ENCODE measurements around the gene PPEF2. TPM values are rescaled to one million over a fixed set of nuclear protein-coding genes. Genes with fewer than 3 reads are reported as not detected.

PPEF2 gene
- polyA plus RNA-seq, 1 donor from 2014 or later, result not detected

GRCh38 chr4:75831856-75832405 lies 70.3 kb downstream of the PPEF2 start:
- no peaks in the 10 kb centered on the region for H3K36me3 Mint-ChIP-seq
- H3K27me3 Mint-ChIP-seq, result no peaks in the 10 kb centered on the region
- H3K4me3 Mint-ChIP-seq, result no peak overlapping the region
- H3K9me3 Mint-ChIP-seq, result peaks cover 0 to 6% (median 0%) of the 10 kb centered on the region in 3 donors
- H3K27ac Mint-ChIP-seq, result no peak overlapping the region
- H3K4me1 Mint-ChIP-seq, result peaks cover 0 to 6% (median 0%) of the 10 kb centered on the region in 3 donors

GRCh38 chr4:75830906-75831305 lies 71.3 kb downstream of the PPEF2 start:
- no peak overlapping the region for H3K27ac Mint-ChIP-seq
- H3K4me3 Mint-ChIP-seq, result no peak overlapping the region
- peaks cover 0 to 6% (median 0%) of the 10 kb centered on the region in 3 donors for H3K9me3 Mint-ChIP-seq
- no peaks in the 10 kb centered on the region for H3K27me3 Mint-ChIP-seq
- no peaks in the 10 kb centered on the region for H3K36me3 Mint-ChIP-seq
- peaks cover 0 to 6% (median 0%) of the 10 kb centered on the region in 3 donors for H3K4me1 Mint-ChIP-seq

- Mint-ChIP-seq H3K27me3 (no peaks in the 10 kb centered on the region), H3K36me3 (no peaks in the 10 kb centered on the region), H3K27ac (no peak overlapping the region), H3K4me3 (no peak overlapping the region), H3K4me1 (no peaks in the 10 kb centered on the region), H3K9me3 (no peaks in the 10 kb centered on the region)
Measured at GRCh38 chr4:75823812-75824211, 78.4 kb downstream of the PPEF2 start.

GRCh38 chr4:75822416-75822815 lies 79.8 kb downstream of the PPEF2 start:
- no peak overlapping the region for H3K27ac Mint-ChIP-seq
- no peaks in the 10 kb centered on the region for H3K27me3 Mint-ChIP-seq
- H3K9me3 Mint-ChIP-seq, result no peaks in the 10 kb centered on the region

GRCh38 chr4:75821966-75822365 lies 80.3 kb downstream of the PPEF2 start:
- Mint-ChIP-seq H3K27ac (no peak overlapping the region), H3K36me3 (no peaks in the 10 kb centered on the region), H3K4me1 (no peaks in the 10 kb centered on the region), H3K27me3 (no peaks in the 10 kb centered on the region), H3K4me3 (no peak overlapping the region), H3K9me3 (no peaks in the 10 kb centered on the region)

More at GRCh38 chr4:75822416-75822815, 79.8 kb downstream of the PPEF2 start:
- H3K4me3 Mint-ChIP-seq, result no peak overlapping the region
- H3K36me3 Mint-ChIP-seq, result no peaks in the 10 kb centered on the region
- H3K4me1 Mint-ChIP-seq, result no peaks in the 10 kb centered on the region

- Mint-ChIP-seq H3K27me3 (no peaks in the 10 kb centered on the region), H3K9me3 (no peaks in the 10 kb centered on the region), H3K27ac (no peak overlapping the region), H3K4me3 (no peak overlapping the region), H3K4me1 (no peaks in the 10 kb centered on the region), H3K36me3 (peaks cover under 1% of the 10 kb centered on the region)
Measured at GRCh38 chr4:75821216-75821615, 81.0 kb downstream of the PPEF2 start.

- Mint-ChIP-seq H3K9me3 (no peaks in the 10 kb centered on the region), H3K4me1 (no peaks in the 10 kb centered on the region), H3K4me3 (no peak overlapping the region), H3K27ac (no peak overlapping the region), H3K27me3 (no peaks in the 10 kb centered on the region), H3K36me3 (peaks cover 2% of the 10 kb centered on the region)
Measured at GRCh38 chr4:75820676-75821075, 81.6 kb downstream of the PPEF2 start.

GRCh38 chr4:75820197-75820596 lies 82.1 kb downstream of the PPEF2 start:
- Mint-ChIP-seq H3K4me3 (no peak overlapping the region), H3K4me1 (no peaks in the 10 kb centered on the region), H3K27ac (no peak overlapping the region), H3K9me3 (no peaks in the 10 kb centered on the region), H3K36me3 (peaks cover 6% of the 10 kb centered on the region), H3K27me3 (no peaks in the 10 kb centered on the region)

GRCh38 chr4:75819121-75819520 lies 83.1 kb downstream of the PPEF2 start:
- Mint-ChIP-seq H3K36me3 (peaks cover 16% of the 10 kb centered on the region), H3K4me3 (no peak overlapping the region), H3K9me3 (no peaks in the 10 kb centered on the region), H3K27me3 (no peaks in the 10 kb centered on the region), H3K4me1 (no peaks in the 10 kb centered on the region), H3K27ac (no peak overlapping the region)

GRCh38 chr4:75817901-75818300 lies 84.4 kb downstream of the PPEF2 start:
- no peaks in the 10 kb centered on the region for H3K4me1 Mint-ChIP-seq
- no peak overlapping the region for H3K27ac Mint-ChIP-seq
- no peak overlapping the region for H3K4me3 Mint-ChIP-seq
- no peaks in the 10 kb centered on the region for H3K9me3 Mint-ChIP-seq
- H3K36me3 Mint-ChIP-seq, result peaks cover 17% of the 10 kb centered on the region
- no peaks in the 10 kb centered on the region for H3K27me3 Mint-ChIP-seq

Other genes starting within 250 kb of the PPEF2 start
- gene G3BP2, start 229.0 kb downstream of the PPEF2 start, polyA plus RNA-seq, result 87.9 TPM
- 18.6 TPM for gene USO1, start 177.9 kb downstream of the PPEF2 start, polyA plus RNA-seq
- gene NAAA, start 38.6 kb upstream of the PPEF2 start, polyA plus RNA-seq, result 111 TPM
- gene SDAD1, start 88.5 kb upstream of the PPEF2 start, polyA plus RNA-seq, result 72.3 TPM
- not detected for gene CXCL9, start 105.1 kb upstream of the PPEF2 start, polyA plus RNA-seq
- gene CXCL10, start 121.0 kb upstream of the PPEF2 start, polyA plus RNA-seq, result 0.58 TPM
- gene CXCL11, start 133.6 kb upstream of the PPEF2 start, polyA plus RNA-seq, result not detected
- gene ART3, start 172.3 kb upstream of the PPEF2 start, polyA plus RNA-seq, result not detected
- gene NUP54, start 245.9 kb upstream of the PPEF2 start, polyA plus RNA-seq, result 34.8 TPM